Stimulated activated CD8-positive, alpha-beta memory T cell treated with anti-CD3 and anti-CD28 coated beads, Interleukin-2, amount 100 ng/mL, for 48 hours (primary cell): ENCODE measurements around the gene ERP27.
A peak's percentile ranks its signal among the peaks of the same experiment; 100 is the strongest.

Experiments
- DNase-seq, 2 donors: peaks; one replicate each; pipeline ENCODE4 v3.0.0-alpha.2; 2020; ENCODE audit warnings: low read depth in 2 of 2

ERP27 gene

DNA sequence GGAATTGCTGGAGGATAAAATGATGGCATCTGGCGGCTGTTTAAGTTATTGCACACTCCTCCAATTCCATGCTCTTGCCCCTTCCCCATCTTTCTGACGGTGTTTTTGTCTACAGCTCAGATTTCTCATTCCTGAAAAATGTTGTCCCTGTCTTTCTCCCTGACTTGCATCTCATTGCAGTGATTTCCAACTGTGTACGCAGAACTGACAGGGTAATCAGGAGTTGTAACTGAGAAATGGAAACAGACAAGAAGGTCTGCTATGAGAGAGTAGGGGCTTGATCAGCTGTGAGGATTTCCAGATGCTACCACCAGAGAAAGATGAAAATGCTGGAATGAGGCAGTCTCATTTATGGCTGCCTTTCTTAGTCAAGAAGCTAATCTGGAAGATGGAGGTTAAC lies 1.3 kb downstream of the ERP27 start:
- DNase-seq, result no peak

DNA sequence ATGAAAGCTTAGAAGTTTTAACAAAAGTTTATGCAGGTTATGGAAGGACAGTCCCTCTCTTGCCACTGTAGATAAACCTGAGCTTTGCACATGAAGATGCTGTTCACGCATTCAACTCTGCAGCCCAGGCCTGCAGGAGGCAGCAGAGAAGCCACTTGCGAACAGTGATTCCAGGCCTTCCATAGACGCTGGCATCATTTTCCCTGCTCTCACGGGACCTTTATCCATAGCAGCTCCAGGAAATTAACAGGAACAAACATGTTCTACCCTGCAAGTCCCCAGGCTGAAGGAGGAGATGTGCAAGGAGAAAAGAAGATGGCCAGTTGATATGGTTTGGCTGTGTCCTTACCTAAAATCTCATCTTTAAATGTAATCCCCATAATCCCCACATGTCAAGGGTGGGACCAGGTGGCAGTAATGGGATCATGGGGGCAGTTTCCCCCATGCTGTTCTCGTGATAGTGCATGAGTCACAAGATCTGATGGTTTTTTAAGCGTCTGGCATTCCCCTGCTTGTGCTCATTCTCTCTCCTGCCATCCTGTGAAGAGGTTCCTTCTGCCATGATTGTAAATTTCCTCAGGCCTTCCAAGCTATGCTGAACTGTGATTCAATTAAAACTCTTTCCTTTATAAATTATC lies 2.0 kb downstream of the ERP27 start:
- no peak for DNase-seq

- DNase-seq, result no peak
These were observed 3.3 kb downstream of the ERP27 start for GRCh38 chr12:14935031-14935430.

DNA sequence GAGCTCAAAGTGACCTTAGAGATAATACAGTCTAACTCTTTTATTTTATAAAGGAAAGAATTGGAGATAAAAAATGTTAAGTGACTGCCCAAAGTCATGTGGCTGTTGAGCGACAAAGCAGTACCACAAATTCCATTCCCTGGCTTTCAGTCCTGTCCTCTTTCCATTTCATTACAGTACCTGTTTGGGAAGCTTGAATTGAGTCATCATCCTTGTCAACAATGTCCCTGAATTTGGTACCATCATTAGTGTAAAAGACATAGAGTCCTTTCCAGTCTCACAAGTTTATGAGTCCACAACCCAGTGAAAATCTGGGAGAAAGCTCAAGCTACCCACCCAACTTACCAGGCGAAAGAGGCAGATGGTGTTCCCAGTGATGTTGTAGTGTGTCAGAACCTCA lies 3.8 kb downstream of the ERP27 start:
- DNase-seq, result no peak

GRCh38 chr12:14931791-14932560 lies 6.4 kb downstream of the ERP27 start:
- no peak for DNase-seq

DNA sequence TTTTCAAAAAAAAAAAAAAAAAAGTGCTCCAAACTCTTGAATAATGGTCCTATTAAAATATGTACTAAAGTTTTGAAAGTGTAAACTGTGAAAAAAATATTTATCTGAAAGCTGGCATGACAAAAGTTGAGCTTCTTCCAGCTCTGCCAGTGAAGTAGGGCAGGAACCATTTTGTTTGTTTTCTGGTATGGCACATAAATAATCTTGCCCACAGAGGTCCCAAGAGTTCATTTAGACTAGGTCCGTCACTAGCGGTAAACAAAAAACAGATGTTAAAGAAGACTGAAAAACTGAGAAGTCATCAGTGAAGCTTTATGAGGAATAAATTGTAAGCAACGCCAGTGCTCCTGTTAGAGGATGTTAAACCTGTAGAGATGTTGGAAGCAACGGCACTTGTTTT lies 7.0 kb downstream of the ERP27 start:
- no peak for DNase-seq

- no peak for DNase-seq
These were observed 8.0 kb downstream of the ERP27 start for GRCh38 chr12:14930299-14930698.

GRCh38 chr12:14928931-14929330 lies 9.4 kb downstream of the ERP27 start:
- no peak for DNase-seq

GRCh38 chr12:14927267-14927666 lies 11.1 kb downstream of the ERP27 start:
- no peak for DNase-seq

DNA sequence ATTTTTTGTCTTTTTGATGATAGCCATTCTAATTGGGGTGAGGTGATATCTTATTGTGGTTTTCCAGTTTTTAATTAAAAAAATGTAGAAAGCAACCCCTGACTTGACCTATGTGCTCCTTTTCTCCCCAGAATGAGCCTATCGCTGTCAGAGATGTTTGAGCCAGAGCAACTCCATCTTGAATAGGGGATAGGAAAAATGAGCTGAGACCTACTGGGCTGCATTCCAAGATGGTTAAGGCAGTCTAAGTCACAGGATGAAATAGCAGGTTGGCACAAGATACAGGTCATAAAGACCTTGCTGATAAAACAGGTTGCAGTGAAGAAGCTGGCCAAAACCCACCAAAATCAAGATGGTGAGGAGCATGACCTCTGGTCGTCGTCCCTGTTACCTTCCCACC lies 13.8 kb downstream of the ERP27 start:
- DNase-seq, result no peak

- DNase-seq, result no peak
These were observed 14.4 kb downstream of the ERP27 start for GRCh38 chr12:14923944-14924343.

DNA sequence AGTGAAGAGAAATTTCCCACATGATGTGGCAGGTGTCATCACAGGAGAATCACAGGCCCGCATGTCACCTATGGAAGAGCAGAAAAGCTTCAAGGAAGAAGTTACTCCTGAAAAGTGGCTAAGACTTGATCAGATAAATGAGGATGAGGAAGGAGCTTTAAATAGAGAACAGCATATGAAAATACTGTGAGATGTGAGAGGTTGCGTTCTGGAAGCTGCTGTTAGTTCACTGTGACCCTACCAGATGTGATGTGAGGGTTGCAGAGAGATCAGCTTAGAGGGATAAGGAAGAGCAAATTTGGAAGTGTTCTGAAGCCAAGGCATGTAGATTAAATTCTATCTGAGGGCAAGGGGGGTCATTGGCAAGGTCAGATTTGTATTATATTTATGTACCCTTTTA lies 17.1 kb downstream of the ERP27 start:
- DNase-seq, result no peak

DNA sequence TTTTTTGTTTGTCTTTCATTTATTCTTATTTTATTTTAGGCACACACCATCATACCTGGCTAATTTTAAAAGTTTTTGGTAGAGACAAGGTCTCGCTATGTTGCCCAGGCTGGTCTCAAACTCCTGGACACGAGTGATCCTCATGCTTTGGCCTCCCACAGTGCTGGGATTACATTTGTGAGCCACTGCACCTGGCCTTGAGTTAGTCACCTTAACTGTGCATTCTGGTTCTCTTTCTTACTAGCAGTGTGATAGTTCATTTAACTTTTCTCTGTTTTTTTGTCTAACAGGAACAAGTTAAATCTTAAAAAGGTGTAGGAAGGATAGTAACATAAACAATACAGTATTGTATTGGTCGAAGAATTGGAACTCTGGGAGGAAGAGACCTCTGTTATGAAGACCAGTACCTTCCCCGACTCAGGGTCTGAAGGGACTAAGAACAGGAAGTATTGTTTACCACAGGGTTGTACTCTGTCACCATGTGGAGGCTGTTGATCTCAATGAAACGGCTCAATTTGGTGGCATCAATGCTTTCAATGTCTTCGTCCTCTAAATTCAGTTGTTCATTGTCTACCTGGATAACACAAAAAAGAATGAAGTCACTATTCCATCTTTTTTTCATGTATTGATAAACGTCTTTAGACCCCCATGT lies 17.7 kb downstream of the ERP27 start:
- DNase-seq, result no peak

GRCh38 chr12:14919455-14919854 lies 18.9 kb downstream of the ERP27 start:
- no peak for DNase-seq

DNA sequence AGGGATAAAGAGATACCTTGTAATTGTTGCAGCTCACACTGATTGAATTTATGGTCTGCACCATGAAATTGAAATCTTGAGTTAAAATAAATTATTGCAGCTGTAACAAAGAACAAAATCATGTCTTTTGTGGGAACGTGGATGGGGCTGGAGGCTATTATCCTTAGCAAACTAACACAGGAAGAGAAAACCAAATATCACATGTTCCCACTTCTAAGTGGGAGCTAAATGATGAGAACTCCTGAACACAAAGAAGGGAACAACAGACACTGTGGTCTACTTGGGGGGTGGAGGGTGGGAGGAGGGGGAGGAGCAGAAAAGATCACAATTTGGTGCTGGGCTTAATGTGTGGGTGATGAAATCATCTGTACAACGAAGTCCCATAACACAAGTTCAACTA lies 22.6 kb downstream of the ERP27 start:
- DNase-seq, result no peak

DNA sequence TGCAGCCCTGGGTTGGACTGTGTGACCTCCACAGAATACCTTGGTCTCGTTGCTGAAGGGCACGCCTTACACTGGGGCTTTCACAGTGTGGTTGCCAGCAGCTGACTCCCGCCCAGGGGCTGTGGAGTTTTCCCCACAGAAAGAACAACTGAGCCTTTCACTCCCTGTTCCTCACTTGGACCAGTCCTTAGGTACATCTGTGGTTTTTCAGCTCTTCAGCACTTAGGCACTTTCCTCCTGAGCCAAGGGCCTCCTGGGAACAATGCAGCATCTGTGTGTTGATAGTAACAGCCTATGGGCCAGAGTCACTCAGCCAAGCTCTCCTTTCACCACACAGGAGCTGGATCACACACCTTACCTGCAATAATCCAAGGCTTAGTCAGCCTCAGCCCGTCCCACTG lies 25.0 kb downstream of the ERP27 start:
- DNase-seq, result no peak

GRCh38 chr12:14911131-14911530 lies 27.2 kb downstream of the ERP27 start:
- no peak for DNase-seq

- peak in 1 of 2 donors; percentile 27 for DNase-seq
These were observed 28.0 kb downstream of the ERP27 start for GRCh38 chr12:14910090-14910915.

DNA sequence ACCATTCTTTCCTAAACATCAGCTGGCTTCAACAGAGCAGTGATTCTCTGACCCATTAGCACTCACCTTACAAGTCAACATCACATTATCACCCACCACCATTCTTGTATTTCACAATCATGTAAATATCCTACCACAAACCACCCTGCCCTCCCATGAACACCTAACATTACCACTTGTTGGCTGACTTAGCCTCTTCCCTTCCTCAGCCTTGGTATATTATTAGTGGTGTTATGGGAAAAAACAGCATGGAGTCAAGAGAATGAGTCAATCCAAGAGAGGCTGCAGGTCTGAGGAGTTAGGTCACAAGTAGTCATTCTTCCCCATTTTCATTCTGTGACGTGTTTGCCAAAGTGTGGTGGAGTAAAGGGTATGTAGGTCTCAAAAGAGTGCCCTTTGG lies 30.4 kb downstream of the ERP27 start:
- DNase-seq, result no peak

- DNase-seq, result no peak
These were observed 32.2 kb downstream of the ERP27 start for GRCh38 chr12:14906114-14906513.

DNA sequence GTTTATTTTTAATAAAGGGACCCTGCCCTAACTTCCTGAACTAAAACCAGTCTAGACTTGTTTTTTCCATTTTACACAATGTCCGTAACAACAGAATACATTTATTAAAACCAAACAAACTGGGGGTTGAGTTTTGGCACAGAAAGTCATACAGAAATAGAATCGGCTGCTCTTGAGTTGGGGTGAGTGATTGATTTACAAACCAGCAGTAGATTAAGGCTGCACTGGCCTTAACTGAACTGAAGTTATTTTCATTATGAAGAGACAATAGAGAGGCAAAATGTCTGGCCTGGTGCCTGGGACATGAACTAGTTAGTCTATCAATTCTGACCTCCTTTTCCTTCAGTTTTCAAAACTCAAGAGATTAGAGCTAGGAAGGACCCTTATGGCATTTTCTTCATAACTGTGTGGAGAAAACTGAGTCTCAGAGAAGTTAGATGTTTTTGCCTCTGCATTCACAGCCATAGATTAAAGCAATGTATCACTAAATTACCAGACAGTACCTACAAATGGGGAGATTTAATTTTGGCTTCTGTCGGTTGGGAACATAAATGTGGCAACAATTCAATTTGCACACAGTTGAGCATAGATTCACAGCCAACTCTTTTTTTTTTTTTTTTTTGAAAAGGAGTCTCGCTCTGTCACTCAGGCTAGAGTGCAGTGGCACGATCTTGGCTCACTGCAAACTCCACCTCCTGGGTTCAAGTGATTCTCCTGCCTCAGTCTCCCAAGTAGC lies 32.9 kb downstream of the ERP27 start:
- DNase-seq, result no peak

DNA sequence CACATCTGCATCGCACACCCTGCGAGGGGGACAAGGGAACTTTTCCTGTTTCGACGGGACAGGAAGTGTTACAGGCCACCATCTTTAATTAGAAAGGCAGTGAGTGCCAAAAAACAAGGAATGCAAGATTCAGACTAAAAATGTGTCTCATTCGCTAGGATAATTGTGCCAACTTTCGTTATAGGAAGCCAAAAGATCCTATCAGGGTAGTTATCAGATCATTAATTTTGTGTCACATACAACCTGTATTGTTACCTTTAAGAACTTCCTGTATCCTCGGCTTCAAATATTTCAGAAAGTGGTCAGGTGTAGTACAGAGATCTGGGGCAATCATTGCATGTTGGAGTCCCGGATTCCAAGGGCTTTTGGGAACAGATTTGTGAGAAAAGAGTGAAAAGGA lies 33.5 kb downstream of the ERP27 start:
- no peak for DNase-seq
